Measurements from ENCODE around the gene KIF17.

KIF17 gene

GRCh38 chr1:20657024-20657423, 60.8 kb downstream of the KIF17 start:
- DNase-seq: no peak

- no peak for DNase-seq
These were observed 63.6 kb downstream of the KIF17 start for GRCh38 chr1:20654104-20654690.

GRCh38 chr1:20652300-20652699, 65.5 kb downstream of the KIF17 start:
- DNase-seq: no peak

GRCh38 chr1:20648946-20649345, 68.9 kb downstream of the KIF17 start:
- DNase-seq: no peak

- DNase-seq: no peak
These were observed 69.4 kb downstream of the KIF17 start for GRCh38 chr1:20648438-20648837.

GRCh38 chr1:20645414-20645813, 72.4 kb downstream of the KIF17 start:
- DNase-seq: no peak

GRCh38 chr1:20644416-20644815, 73.4 kb downstream of the KIF17 start:
- DNase-seq: no peak

- DNase-seq: no peak
These were observed 74.7 kb downstream of the KIF17 start for GRCh38 chr1:20643080-20643479.

- DNase-seq: no peak
These were observed 75.8 kb downstream of the KIF17 start for GRCh38 chr1:20641975-20642374.

GRCh38 chr1:20640183-20640597, 77.6 kb downstream of the KIF17 start:
- peak; percentile 8 for DNase-seq

- DNase-seq: no peak
These were observed 80.9 kb downstream of the KIF17 start for GRCh38 chr1:20636785-20637347.

GRCh38 chr1:20634594-20635084, 83.2 kb downstream of the KIF17 start:
- peak; percentile 62 for DNase-seq

- DNase-seq: no peak
These were observed 83.7 kb downstream of the KIF17 start for GRCh38 chr1:20634065-20634593.

- peak; percentile 92 for DNase-seq
These were observed 84.4 kb downstream of the KIF17 start, which contains the start of gene PINK1 for GRCh38 chr1:20633190-20634064. TSS of gene PINK1 (plus strand) at chr1:20633458. CDS start at chr1:20633549, 91 bp downstream.

GRCh38 chr1:20632386-20632785, 85.4 kb downstream of the KIF17 start:
- no peak for DNase-seq

- no peak for DNase-seq
These were observed 87.1 kb downstream of the KIF17 start for GRCh38 chr1:20630729-20631128.

- DNase-seq: no peak
These were observed 91.3 kb downstream of the KIF17 start for GRCh38 chr1:20626524-20626923.

GRCh38 chr1:20626098-20626427, 91.7 kb downstream of the KIF17 start:
- DNase-seq: no peak

GRCh38 chr1:20625176-20626097, 92.4 kb downstream of the KIF17 start:
- no peak for DNase-seq

GRCh38 chr1:20624709-20625108, 93.1 kb downstream of the KIF17 start:
- no peak for DNase-seq

GRCh38 chr1:20621012-20621411, 96.8 kb downstream of the KIF17 start:
- no peak for DNase-seq

GRCh38 chr1:20619999-20620398, 97.8 kb downstream of the KIF17 start:
- no peak for DNase-seq

- no peak for DNase-seq
These were observed 99.3 kb downstream of the KIF17 start for GRCh38 chr1:20618550-20618949.
